Neuronal stem cell (in vitro differentiated cells): ENCODE results near the gene WNT3.
A peak's percentile ranks its signal among the peaks of the same experiment; 100 is the strongest.

Source experiments
- DNase-seq: peaks from one replicate; pipeline ENCODE4 v3.0.0-alpha.2; 2013; ENCODE audit warnings: low spot score
- H2AFZ ChIP-seq: one replicate; pipeline ENCODE4 v1.6.1; 2013; ENCODE audit warnings: mild to moderate bottlenecking, low read length, inconsistent platforms
- H2AK5ac ChIP-seq: 2 replicates; pipeline ENCODE4 v1.6.1; 2013; ENCODE audit warnings: low read depth, mild to moderate bottlenecking, inconsistent platforms, low read length, moderate library complexity, mixed read lengths
- H2BK120ac ChIP-seq: 2 replicates; pipeline ENCODE4 v1.6.1; 2013; ENCODE audit warnings: low read depth, mild to moderate bottlenecking, inconsistent platforms, low read length, moderate library complexity, mixed read lengths
- H2BK12ac ChIP-seq: one replicate; pipeline ENCODE4 v1.6.1; 2013; ENCODE audit warnings: low read length, inconsistent platforms
- H2BK15ac ChIP-seq: 2 replicates; pipeline ENCODE4 v1.6.1; 2013; ENCODE audit warnings: mild to moderate bottlenecking, low read length, inconsistent platforms, mixed read lengths
- H2BK5ac ChIP-seq: one replicate; pipeline ENCODE4 v1.6.1; 2013; ENCODE audit warnings: inconsistent platforms, mild to moderate bottlenecking, low read length, moderate library complexity
- H3K14ac ChIP-seq: one replicate; pipeline ENCODE4 v1.6.1; 2013; ENCODE audit warnings: low read length, inconsistent platforms
- H3K18ac ChIP-seq: 2 replicates; pipeline ENCODE4 v1.6.1; 2013; ENCODE audit warnings: low read length, inconsistent platforms
- H3K23ac ChIP-seq: 2 replicates; pipeline ENCODE4 v1.6.1; 2013; ENCODE audit warnings: low read depth, mild to moderate bottlenecking, mixed read lengths, low read length, inconsistent platforms; ENCODE audit not compliant: poor library complexity
- H3K27ac ChIP-seq: replicated peaks from 3 replicates; pipeline ENCODE4 v1.5.1; 2013; ENCODE audit warnings: low read length, inconsistent platforms
- H3K27me3 ChIP-seq, 3 experiments: 2 replicates each; pipeline ENCODE4 v1.6.1; 2013; ENCODE audit warnings: low read length in 3 of 3, mild to moderate bottlenecking in 2 of 3, inconsistent platforms in 1 of 3, low read depth in 1 of 3, mixed read lengths in 1 of 3, moderate library complexity in 1 of 3; ENCODE audit not compliant: control insufficient read depth in 3 of 3, insufficient read depth in 3 of 3
- H3K36me3 ChIP-seq, 2 donors: replicated peaks in 1 of 2; 2 replicates each; pipeline ENCODE4 v1.6.1; 2013; ENCODE audit warnings: low read length in 2 of 2; ENCODE audit not compliant: control insufficient read depth in 2 of 2, insufficient read depth in 2 of 2
- H3K4ac ChIP-seq: 2 replicates; pipeline ENCODE4 v1.6.1; 2013; ENCODE audit warnings: inconsistent platforms, mild to moderate bottlenecking, low read length, moderate library complexity
- H3K4me1 ChIP-seq, 2 donors: 1 replicate in 1 of 2; 2 replicates in 1 of 2; pipeline ENCODE4 v1.6.1; 2013; ENCODE audit warnings: low read length in 2 of 2, low read depth in 1 of 2; ENCODE audit not compliant: control insufficient read depth in 2 of 2, insufficient read depth in 1 of 2
- H3K4me2 ChIP-seq: one replicate; pipeline ENCODE4 v1.6.1; 2013; ENCODE audit warnings: mild to moderate bottlenecking, low read length, inconsistent platforms; ENCODE audit not compliant: insufficient read depth, poor library complexity, severe bottlenecking
- H3K4me3 ChIP-seq, 2 donors: 2 replicates each; pipeline ENCODE4 v1.5.1; 2013; ENCODE audit warnings: low read length in 2 of 2, mild to moderate bottlenecking in 2 of 2, inconsistent platforms in 1 of 2, moderate library complexity in 1 of 2
- H3K79me1 ChIP-seq: one replicate; pipeline ENCODE4 v1.6.1; 2013; ENCODE audit warnings: low read depth, mild to moderate bottlenecking, inconsistent platforms, low read length, moderate library complexity
- H3K9ac ChIP-seq: one replicate; pipeline ENCODE4 v1.6.1; 2013; ENCODE audit warnings: mild to moderate bottlenecking, low read depth, low read length, inconsistent platforms; ENCODE audit not compliant: poor library complexity
- H3K9me3 ChIP-seq, 2 donors: replicated peaks in 1 of 2; 2 replicates each; pipeline versions ENCODE3 to v1.6.1; 2013; ENCODE audit warnings: low read length in 2 of 2, mild to moderate bottlenecking in 2 of 2, inconsistent platforms in 1 of 2, low read depth in 1 of 2, mixed read lengths in 1 of 2, moderate library complexity in 1 of 2; ENCODE audit not compliant: control insufficient read depth in 2 of 2, insufficient read depth in 1 of 2
- H4K8ac ChIP-seq: one replicate; pipeline ENCODE4 v1.6.1; 2013; ENCODE audit warnings: low read depth, mild to moderate bottlenecking, inconsistent platforms, low read length, moderate library complexity
- H4K91ac ChIP-seq: one replicate; pipeline ENCODE4 v1.6.1; 2013; ENCODE audit warnings: low read length, low read depth, mild to moderate bottlenecking, inconsistent platforms; ENCODE audit not compliant: poor library complexity
- WGBS, 2 donors: extraction: QIAGEN DNeasy Blood & Tissue Kit; methylation state at CpG; one replicate each; pipeline ENCODE4 v1.1.7; 2013; ENCODE audit warnings: missing lambda C conversion rate in 2 of 2, mixed read lengths in 1 of 2; ENCODE audit not compliant: insufficient read length in 2 of 2, insufficient replicate concordance in 1 of 2; ENCODE audit errors: extremely low coverage in 2 of 2; 5-methylcytosine and 5-hydroxymethylcytosine counted together

WNT3 gene

DNA sequence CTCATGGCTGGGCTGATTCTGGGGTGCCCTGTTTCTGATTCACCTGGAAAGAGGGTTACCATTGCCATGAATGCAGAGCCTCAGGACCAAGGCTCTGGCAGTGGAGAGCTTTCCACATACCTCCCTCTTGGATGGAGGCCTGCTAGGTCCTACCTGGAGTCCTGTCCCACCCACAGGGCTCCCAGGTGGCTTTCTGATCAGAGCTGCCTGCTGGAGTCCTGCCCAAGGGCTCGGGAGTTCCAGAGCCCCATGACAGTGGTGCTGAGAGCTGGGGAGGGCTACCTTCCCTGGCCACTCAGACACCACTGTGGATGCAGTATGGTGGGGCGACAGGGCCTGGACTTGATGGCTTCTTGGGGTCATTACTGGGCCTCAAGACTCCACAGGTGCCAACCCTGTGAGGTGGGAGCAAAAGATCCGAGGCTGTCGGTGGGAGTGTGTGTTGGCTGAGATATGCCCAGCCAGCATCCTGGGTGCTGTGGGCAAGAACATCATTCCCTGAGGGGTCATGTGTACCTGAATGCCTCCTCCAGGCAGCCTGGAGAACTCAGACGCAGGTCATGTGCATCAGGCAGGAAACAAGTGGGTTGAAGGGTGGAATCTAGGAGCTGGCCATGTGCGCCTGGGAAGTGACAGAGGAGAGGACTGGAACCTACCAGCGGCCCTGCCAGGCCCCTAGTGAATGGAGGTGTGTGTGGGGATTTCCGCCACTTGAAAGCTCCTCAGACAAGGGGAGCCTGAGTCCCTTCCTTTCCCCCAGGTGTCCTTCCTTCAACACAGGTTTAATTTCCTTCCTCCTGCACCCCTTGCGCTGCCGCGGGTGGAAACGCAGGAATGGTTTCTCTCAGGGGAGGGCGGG, 2.3 kb upstream of the WNT3 start:
- Histone ChIP-seq H4K91ac (no peak overlapping the region), H2BK120ac (no peak overlapping the region), H2BK12ac (no peak overlapping the region), H3K4me2 (no peak overlapping the region), H3K18ac (peak overlapping the region; percentile 54), H3K79me1 (no peaks in the 10 kb centered on the region), H3K36me3 (no peaks in the 10 kb centered on the region), H3K27me3 (peaks cover 0 to 86% (median 48%) of the 10 kb centered on the region in 3 experiments), H2AK5ac (peak overlapping the region; percentile 92), H2BK15ac (peak overlapping the region; percentile 14), H3K23ac (peak overlapping the region; percentile 52), H3K4me1 (peaks cover 24 to 42% of the 10 kb centered on the region in 2 donors), H2AFZ (peak overlapping the region; percentile 80), H4K8ac (no peak overlapping the region), H3K4me3 (peak overlapping the region; percentile 47 to 80), H3K14ac (no peak overlapping the region), H3K9ac (peak overlapping the region; percentile 3), H3K9me3 (peaks cover 0 to 13% of the 10 kb centered on the region in 2 donors), H3K4ac (no peak overlapping the region), H3K27ac (no peak overlapping the region), H2BK5ac (peak overlapping the region; percentile 55)
- WGBS, 2 donors, result no CpG with 5 or more reads among the region's 13 CpGs
- DNase-seq, result no peak

DNA sequence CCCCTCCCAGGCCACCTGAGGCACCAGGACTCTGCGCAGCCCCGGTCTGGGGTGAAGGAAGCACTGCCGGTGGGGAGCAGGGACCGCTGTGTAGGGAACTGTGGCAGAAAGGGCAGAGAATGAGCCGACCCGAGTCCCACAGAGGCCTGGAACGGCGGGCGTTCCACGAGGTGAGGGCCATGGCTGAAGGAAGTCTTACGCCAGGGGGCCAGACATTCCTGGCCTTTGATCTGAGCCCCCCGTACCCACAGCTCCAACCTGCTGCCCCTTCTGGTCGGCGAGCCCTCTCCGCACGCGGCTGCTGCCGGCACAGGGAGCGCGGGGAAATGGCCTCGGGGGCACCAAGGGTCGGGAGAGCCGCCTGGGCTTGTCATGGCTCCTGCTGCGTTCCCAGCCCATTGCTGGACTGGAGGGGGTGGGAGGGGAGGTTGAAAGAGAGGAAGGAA, 1.4 kb upstream of the WNT3 start:
- no peak overlapping the region for H4K8ac ChIP-seq
- no peaks in the 10 kb centered on the region for H3K79me1 ChIP-seq
- peaks cover 0 to 89% (median 48%) of the 10 kb centered on the region in 3 experiments for H3K27me3 ChIP-seq
- H3K18ac ChIP-seq, result peak overlapping the region; percentile 50
- H3K27ac ChIP-seq, result no peak overlapping the region
- H2AK5ac ChIP-seq, result no peak overlapping the region
- no peak for DNase-seq
- H3K9ac ChIP-seq, result peak overlapping the region; percentile 65
- H3K36me3 ChIP-seq, result peaks cover 0 to under 1% of the 10 kb centered on the region in 2 donors
- peak overlapping the region; percentile 33 for H2BK12ac ChIP-seq
- H3K4me2 ChIP-seq, result peak overlapping the region; percentile 59
- H2AFZ ChIP-seq, result peak overlapping the region; percentile 80
- H3K23ac ChIP-seq, result peak overlapping the region; percentile 82
- no peak overlapping the region for H2BK5ac ChIP-seq
- H3K14ac ChIP-seq, result no peak overlapping the region
- peak overlapping the region in 1 of 2 donors; percentile 80 for H3K4me3 ChIP-seq
- no peak overlapping the region for H2BK15ac ChIP-seq
- no CpG with 5 or more reads among the region's 24 CpGs for WGBS, 2 donors
- no peak overlapping the region for H2BK120ac ChIP-seq
- H3K9me3 ChIP-seq, result peaks cover 0 to 13% of the 10 kb centered on the region in 2 donors
- peaks cover 24 to 43% of the 10 kb centered on the region in 2 donors for H3K4me1 ChIP-seq
- H3K4ac ChIP-seq, result no peak overlapping the region
- H4K91ac ChIP-seq, result no peak overlapping the region

DNA sequence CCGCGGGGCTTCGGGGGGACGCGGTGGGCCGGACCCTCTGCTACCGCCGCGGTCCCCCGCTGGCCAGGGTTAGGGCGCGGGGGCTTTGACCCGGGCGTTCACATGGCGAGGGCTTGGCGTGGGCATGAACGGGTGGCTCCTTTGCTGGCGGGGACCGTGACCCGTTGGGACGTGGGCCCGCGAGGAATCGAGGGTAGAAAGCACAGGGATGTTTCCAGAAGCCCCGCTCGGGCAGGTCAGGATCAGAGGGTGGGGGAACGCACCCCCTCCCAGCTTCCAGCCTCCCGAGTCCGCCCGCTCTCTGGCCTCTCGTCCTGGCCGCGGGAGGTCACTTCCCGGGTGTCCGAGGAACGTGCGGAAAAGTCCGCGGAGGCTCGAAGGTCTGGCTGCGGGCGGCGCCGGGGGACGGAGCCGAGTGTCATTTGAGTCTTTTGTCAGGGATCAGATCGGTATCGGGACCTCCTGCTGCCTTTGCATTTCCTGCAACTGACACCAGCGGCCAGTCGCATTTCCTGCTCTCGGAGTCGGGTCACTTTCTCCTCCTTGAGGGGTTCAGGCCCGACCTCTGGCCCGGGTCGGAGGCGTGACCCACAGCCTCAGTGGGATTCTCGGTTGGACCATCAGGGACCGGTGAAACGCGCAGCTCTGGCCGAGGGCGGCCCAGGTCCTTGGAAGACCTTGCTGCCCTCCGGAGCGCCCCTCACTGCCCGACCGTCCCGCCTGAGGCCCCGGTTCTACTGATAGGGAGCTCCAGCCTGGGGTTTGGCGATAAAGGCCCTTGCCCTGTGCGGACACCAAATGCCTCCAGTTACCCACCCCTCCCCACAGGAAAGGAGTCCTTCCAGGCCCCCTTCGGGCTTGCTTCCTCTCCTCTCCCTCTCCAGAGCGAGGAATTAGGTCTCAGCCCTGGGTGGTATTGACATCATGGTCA, 702 bp upstream of the WNT3 start:
- Histone ChIP-seq H3K23ac (peak overlapping the region; percentile 82), H4K8ac (no peak overlapping the region), H3K4me1 (peaks cover 24 to 43% of the 10 kb centered on the region in 2 donors), H3K9me3 (peaks cover 0 to 13% of the 10 kb centered on the region in 2 donors), H3K36me3 (peaks cover 0 to 4% of the 10 kb centered on the region in 2 donors), H4K91ac (no peak overlapping the region), H2AFZ (peak overlapping the region; percentile 80), H3K27me3 (peaks cover 0 to 93% (median 48%) of the 10 kb centered on the region in 3 experiments), H2BK15ac (peak overlapping the region; percentile 9), H3K4me2 (peak overlapping the region; percentile 92), H3K9ac (peak overlapping the region; percentile 66), H2AK5ac (no peak overlapping the region), H3K18ac (peak overlapping the region; percentile 74), H2BK12ac (no peak overlapping the region), H3K27ac (no peak overlapping the region), H3K4ac (no peak overlapping the region), H3K79me1 (no peaks in the 10 kb centered on the region), H2BK120ac (peak overlapping the region; percentile 49), H2BK5ac (no peak overlapping the region), H3K4me3 (peak overlapping the region; percentile 72 to 80), H3K14ac (peak overlapping the region; percentile 77)
- peak; percentile 59 for DNase-seq
- WGBS, 2 donors, result no CpG with 5 or more reads among the region's 72 CpGs
